ENCODE data around the gene FXYD1. TPM values are rescaled to one million over a fixed set of nuclear protein-coding genes. Genes with fewer than 3 reads are reported as not detected.

FXYD1 gene
- total RNA-seq, 1 experiment from 2014 or later: not detected

DNA sequence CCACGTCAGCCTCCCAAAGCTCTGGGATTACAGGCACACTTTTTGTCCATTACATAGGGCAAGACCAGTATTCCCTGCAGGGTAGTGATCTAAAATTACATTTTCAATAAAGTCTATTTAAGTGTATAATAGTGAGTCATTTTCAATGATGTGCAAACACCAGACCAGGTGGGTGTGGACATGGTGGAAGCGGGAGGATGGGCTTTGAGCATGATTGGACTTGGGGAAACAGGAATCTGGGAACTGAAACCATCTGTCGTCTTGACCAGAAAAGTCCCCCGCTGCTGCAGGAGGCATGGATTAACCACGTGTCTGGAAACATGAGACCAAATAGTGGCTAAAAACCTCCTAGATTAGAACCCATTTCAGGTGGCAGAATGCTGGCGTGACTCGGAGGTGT lies 18.1 kb upstream of the FXYD1 start:
- BruUV-seq (replicated peaks): no TSS peak
- Histone ChIP-seq H3K27ac (ENCODE audit: low read length) (no peak overlapping the region), H3K27me3 (ENCODE audit: control insufficient read depth, insufficient read depth, low read length) (0 out of 2 replicates have a peak, but pooled peaks cover 2% of the 10 kb centered on the region), H3K4me3 (ENCODE audit: low read depth in 2 of 2, low read length in 2 of 2) (no peak overlapping the region), H3K36me3 (ENCODE audit: control insufficient read depth, insufficient read depth, low read length) (no peaks in the 10 kb centered on the region), H3K9me3 (ENCODE audit: control insufficient read depth, insufficient read depth, low read depth, low read length) (no peaks in the 10 kb centered on the region), H3K4me1 (ENCODE audit: control insufficient read depth, insufficient read depth, low read length) (peaks cover 8% of the 10 kb centered on the region)
- intact Hi-C loops (cut with micrococcal nuclease; ENCODE audit: unreplicated experiment) (no loop called here), in situ Hi-C loops (cut with HindIII; ENCODE audit: low pct_unique_long_range_greater_than_20kb, low sequenced_read_pairs) (no loop called here)
- ATAC-seq (no peak), DNase-seq (ENCODE audit: low read depth, low spot score) (no peak)
- no peak for TF ChIP-seq SIN3A (IDR thresholded peaks at IDR 0.05; ENCODE audit: borderline replicate concordance, insufficient read depth, low read depth, low read length)
- TF ChIP-seq TCF7L2 (IDR thresholded peaks at IDR 0.05; ENCODE audit: low read depth, low read length): no peak
- TF ChIP-seq POLR2AphosphoS5 (IDR thresholded peaks at IDR 0.05; ENCODE audit: low read depth, low read length): no peak
- TF ChIP-seq, protein P1, sequence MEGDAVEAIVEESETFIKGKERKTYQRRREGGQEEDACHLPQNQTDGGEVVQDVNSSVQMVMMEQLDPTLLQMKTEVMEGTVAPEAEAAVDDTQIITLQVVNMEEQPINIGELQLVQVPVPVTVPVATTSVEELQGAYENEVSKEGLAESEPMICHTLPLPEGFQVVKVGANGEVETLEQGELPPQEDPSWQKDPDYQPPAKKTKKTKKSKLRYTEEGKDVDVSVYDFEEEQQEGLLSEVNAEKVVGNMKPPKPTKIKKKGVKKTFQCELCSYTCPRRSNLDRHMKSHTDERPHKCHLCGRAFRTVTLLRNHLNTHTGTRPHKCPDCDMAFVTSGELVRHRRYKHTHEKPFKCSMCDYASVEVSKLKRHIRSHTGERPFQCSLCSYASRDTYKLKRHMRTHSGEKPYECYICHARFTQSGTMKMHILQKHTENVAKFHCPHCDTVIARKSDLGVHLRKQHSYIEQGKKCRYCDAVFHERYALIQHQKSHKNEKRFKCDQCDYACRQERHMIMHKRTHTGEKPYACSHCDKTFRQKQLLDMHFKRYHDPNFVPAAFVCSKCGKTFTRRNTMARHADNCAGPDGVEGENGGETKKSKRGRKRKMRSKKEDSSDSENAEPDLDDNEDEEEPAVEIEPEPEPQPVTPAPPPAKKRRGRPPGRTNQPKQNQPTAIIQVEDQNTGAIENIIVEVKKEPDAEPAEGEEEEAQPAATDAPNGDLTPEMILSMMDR (IDR thresholded peaks at IDR 0.05): no peak
- TF ChIP-seq, protein P2, sequence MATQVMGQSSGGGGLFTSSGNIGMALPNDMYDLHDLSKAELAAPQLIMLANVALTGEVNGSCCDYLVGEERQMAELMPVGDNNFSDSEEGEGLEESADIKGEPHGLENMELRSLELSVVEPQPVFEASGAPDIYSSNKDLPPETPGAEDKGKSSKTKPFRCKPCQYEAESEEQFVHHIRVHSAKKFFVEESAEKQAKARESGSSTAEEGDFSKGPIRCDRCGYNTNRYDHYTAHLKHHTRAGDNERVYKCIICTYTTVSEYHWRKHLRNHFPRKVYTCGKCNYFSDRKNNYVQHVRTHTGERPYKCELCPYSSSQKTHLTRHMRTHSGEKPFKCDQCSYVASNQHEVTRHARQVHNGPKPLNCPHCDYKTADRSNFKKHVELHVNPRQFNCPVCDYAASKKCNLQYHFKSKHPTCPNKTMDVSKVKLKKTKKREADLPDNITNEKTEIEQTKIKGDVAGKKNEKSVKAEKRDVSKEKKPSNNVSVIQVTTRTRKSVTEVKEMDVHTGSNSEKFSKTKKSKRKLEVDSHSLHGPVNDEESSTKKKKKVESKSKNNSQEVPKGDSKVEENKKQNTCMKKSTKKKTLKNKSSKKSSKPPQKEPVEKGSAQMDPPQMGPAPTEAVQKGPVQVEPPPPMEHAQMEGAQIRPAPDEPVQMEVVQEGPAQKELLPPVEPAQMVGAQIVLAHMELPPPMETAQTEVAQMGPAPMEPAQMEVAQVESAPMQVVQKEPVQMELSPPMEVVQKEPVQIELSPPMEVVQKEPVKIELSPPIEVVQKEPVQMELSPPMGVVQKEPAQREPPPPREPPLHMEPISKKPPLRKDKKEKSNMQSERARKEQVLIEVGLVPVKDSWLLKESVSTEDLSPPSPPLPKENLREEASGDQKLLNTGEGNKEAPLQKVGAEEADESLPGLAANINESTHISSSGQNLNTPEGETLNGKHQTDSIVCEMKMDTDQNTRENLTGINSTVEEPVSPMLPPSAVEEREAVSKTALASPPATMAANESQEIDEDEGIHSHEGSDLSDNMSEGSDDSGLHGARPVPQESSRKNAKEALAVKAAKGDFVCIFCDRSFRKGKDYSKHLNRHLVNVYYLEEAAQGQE (IDR thresholded peaks at IDR 0.05; ENCODE audit: insufficient read depth in 1 of 2, low read depth in 2 of 2, low read length in 1 of 2): no peak
- POLR2A ChIA-PET: no interaction called here
- CTCF ChIA-PET: no interaction called here

DNA sequence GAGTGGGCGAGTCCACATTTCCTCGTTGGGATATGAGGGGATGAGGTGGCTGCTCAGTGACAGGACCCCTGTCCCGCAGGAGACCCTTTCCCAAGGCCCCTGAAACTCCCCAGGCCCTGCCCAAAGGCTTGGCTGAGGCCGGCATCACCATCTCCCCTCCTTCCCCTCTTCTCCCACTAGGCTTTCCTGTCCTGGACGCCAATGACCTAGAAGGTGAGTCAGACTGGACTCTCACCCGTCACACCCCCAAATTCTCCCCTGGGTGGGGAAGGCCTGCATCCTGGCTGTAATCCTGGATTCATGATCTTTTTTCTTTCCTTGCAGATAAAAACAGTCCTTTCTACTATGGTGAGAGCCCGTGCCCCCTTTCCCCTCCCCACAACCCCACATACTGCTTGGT lies 17.7 kb upstream of the FXYD1 start:
- no TSS peak for BruUV-seq (replicated peaks)
- TF ChIP-seq POLR2AphosphoS5 (IDR thresholded peaks at IDR 0.05; ENCODE audit: low read depth, low read length) (no peak), TCF7L2 (IDR thresholded peaks at IDR 0.05; ENCODE audit: low read depth, low read length) (no peak), SIN3A (IDR thresholded peaks at IDR 0.05; ENCODE audit: borderline replicate concordance, insufficient read depth, low read depth, low read length) (no peak)
- TF ChIP-seq, protein P2 (IDR thresholded peaks at IDR 0.05; ENCODE audit: insufficient read depth in 1 of 2, low read depth in 2 of 2, low read length in 1 of 2): no peak
- TF ChIP-seq, protein P1 (IDR thresholded peaks at IDR 0.05): no peak
- Histone ChIP-seq H3K27ac (ENCODE audit: low read length) (no peak overlapping the region), H3K9me3 (ENCODE audit: control insufficient read depth, insufficient read depth, low read depth, low read length) (no peaks in the 10 kb centered on the region), H3K36me3 (ENCODE audit: control insufficient read depth, insufficient read depth, low read length) (no peaks in the 10 kb centered on the region), H3K27me3 (ENCODE audit: control insufficient read depth, insufficient read depth, low read length) (0 out of 2 replicates have a peak, but pooled peaks cover 2% of the 10 kb centered on the region), H3K4me1 (ENCODE audit: control insufficient read depth, insufficient read depth, low read length) (peaks cover 8% of the 10 kb centered on the region), H3K4me3 (ENCODE audit: low read depth in 2 of 2, low read length in 2 of 2) (no peak overlapping the region)
- intact Hi-C loops (cut with micrococcal nuclease; ENCODE audit: unreplicated experiment) (no loop called here), in situ Hi-C loops (cut with HindIII; ENCODE audit: low pct_unique_long_range_greater_than_20kb, low sequenced_read_pairs) (no loop called here)
- no peak for DNase-seq (ENCODE audit: low read depth, low spot score)
- ChIA-PET POLR2A (no interaction called here), CTCF (no interaction called here)
- ATAC-seq: no peak

All from Panc1 (cell line).